NCI-H146 treated with DMSO at 0.1 percent for 48 hours (cell line): ENCODE results near the gene JMJD1C.

Experiments used
- DNase-seq: peaks from one replicate; lab custom pipeline; 2025; ENCODE audit not compliant: unreplicated experiment; lab: John Stamatoyannopoulos, UW

JMJD1C gene

DNA sequence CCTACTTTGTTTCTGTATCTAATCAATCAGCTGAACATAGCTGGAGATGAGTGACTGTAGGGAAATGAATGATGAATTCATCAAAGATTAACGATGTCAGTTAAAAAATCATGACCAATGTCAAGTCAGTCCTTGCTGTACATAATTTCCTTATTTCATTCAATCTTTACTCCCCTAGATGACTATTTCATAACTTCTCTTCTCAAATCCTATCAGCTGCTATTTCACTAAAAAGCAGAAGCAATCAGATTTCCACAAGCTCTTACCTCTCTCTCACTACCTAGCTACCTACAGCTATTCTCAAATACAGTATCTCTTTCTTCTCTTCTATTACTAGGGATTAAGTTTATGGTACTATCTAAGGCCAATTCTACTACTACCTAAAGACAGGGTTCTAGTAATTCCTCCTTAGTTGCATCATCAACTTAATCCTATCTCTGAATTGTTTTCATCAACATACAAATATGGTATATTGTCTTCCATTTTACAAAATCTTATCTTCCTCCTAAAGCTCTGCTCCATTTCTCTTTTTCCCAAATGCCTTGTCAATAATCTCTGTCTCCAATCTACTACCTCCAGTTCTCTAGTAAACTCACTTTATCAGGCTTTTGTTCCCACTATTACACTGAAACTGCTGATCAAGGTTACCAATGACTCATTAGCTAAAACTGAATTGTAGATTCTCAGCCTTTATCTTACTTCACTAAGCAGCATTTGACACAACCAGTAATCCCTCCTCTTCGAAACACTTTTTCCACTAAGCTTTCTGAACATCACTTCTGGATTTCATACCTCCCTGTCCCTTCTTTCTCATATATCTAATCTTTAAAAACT lies 28.4 kb downstream of the JMJD1C start:
- DNase-seq, result no peak

DNA sequence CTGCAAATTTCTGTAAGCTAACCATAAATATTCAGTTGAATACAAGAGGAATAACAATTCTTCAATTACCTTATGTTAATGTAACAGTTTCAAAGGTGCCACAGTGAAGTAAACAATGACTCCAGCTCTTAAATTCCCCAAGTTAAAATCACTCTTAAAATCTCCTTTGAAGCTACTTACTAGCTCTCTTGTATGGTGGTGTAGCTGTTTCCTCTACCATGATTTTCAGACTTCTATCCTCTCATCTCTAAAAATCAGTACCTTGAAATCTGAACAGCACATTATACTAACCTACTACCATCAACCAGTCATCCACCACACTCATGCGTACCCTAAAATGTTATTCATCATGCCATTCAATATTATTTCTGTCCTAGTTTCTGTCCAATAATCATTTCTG lies 29.6 kb downstream of the JMJD1C start:
- no peak for DNase-seq

DNA sequence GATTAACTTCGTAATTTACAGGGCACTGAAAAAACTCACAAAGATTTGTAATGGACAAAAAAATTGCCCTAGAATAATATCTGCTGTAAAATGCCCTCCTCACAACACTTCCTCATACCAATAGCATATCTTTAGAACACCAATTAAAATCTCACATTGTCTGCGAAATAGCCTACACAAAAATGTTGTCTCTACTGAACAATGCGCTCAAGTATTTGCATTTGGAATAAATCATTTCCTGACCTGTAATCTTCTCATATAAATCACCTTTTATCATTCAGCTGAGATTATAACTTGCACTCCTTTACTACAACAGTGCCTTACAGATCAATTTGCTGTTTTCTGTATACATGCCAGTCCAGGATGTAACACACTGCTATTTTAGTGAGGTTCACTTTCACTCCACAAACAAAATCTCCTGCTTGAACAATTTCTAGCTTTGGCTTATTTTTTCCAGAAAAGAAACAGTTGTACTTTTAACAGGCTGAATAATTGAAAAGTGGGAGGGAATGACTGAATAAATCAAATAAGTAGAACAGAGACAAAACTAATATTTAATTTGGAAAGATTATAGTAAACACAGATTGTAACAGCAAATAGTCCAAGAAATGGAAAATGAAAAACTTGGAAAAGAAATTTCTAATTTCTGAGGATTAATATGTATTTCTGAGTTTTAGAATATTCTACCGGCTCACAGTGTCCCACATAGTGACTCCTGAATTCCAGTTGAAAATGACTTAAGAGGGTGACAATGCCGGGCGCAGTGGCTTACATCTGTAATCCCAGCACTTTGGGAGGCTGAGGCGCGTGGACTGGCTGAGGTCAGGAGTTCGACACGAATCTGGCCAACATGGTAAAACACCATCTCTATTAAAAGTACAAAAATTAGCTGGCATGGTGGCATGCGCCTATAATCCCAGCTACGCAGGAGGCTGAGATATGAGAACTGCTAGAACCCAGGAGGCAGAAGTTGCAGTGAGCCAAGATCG lies 30.6 kb downstream of the JMJD1C start:
- DNase-seq, result no peak

DNA sequence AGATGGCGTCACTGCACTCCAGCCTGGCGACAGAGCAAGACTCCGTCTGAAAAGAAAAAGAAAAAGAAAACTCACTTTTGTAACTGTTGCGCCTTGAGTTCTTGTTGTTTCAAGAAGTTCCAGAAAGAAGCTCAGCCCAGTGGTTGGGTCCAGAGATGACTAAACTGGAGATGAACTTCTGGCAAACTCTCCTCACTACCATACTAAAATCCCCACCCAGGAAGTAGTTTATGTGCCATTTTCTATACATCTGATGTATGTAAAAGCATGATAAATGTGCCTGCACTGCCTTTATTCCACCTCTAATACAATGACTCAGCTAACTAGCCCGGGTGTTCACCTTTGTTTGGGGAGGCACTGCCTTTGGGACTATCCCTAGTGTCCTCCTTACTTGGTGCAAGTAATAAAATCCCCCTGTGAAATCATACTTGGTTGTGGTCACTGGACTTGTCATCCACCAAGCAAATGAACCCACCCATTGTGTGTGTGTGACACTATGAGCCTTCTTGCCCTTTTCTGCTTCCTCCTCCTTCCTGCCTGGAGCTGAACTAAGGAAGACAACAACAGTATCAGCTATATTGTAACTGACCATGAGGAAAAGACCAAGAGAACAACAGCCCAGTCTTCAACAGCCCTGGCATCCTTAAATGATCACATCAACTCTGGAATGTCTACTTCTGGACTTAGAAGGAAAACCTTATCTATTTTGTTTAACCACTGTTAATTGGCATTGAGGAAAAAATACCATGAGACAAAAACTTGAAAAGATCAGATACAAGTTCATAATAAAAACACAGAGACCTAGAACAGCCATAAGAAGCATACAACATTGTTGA lies 33.6 kb downstream of the JMJD1C start:
- DNase-seq, result no peak

DNA sequence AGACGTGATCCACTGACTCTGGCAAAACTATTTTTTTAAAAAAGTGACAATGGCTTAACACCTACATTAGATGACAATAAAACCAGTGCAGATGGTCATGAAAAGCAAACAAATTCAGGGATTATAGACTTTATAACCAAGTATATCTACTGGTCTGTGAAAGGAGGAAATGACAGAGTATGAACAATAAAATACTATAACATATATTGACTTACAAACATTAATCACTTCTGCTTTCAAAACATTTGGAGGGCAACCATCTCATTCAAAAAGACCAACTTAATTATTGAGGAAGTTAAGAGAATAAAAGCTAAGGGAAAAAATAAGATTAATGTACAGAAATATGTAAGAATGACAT lies 34.8 kb downstream of the JMJD1C start:
- DNase-seq, result no peak

DNA sequence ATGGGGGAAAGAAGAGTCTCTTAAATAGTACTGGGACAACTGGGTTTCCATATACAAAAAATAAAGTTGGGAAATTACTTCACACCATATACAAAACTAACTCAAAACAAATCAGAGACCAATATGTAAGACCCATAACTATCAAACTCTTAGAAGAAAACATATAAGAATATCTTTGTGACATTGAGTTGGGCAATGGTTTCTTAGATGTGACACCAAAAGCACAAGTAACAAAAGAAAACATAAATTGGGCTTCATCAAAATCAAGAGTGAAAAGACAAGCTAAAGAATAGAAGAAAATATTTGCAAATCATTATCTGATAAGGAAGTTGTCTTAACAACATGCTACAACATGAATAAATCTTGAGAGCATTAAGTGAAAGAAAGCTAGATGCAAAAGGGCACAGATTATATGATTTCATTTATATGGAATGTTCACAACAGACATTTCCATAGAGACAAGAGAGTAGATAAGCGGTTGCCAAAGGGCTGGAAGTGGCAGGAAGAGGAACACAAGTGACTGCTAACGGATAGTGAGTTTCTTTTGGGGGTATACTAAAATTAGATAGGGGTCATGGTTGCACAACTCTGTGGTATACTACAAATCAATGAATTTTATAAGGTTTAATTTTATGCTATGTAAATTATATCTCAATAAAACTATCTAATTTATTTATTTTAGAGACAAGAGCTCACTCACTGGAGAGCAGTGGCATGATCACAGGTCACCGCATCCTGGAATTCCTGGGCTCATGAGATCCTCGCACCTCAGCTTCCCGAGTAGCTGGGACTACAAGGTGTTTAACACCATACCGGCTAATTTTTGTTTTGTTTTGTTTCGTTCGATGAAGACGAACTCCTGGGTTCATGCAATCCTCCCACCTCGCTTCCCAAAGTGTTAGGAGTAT lies 35.4 kb downstream of the JMJD1C start:
- peak; percentile 1 for DNase-seq

DNA sequence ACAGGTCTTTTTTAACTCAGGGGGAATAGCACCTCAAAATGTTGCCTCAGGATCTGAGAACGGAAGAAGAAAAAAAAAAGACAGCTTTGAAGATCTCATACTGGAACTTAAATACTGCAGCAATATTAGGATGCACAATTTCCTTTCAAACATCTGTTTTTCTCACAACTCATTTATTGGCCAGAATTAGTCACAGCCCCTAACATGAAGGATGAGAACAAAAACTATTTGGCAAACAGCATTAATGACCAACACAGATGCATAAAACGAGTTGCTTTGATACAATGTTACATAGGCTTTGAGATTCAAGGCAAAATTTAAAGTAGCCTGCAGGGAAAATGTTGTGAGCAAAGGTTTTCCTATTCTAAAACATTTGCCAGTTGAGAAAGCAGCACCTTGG lies 36.5 kb downstream of the JMJD1C start:
- no peak for DNase-seq

DNA sequence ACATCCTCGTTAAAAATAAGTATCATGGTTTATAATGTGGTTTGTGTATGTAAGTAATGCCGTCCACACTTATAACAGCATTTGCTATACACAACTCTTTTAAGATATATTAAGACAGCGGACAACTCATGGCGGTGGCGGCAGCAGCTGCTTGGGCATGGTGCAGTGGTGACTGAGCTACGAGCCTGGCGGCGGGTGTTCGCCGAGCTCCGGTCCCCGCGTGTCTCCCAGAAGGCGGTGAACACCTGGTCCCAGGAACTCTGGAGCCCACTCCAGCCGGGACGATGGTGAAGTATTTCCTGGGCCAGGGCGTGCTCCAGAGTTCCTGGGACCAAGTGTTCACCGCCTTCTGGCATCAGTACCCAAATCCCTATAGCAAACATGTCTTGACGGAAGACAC lies 38.8 kb downstream of the JMJD1C start:
- DNase-seq, result no peak

DNA sequence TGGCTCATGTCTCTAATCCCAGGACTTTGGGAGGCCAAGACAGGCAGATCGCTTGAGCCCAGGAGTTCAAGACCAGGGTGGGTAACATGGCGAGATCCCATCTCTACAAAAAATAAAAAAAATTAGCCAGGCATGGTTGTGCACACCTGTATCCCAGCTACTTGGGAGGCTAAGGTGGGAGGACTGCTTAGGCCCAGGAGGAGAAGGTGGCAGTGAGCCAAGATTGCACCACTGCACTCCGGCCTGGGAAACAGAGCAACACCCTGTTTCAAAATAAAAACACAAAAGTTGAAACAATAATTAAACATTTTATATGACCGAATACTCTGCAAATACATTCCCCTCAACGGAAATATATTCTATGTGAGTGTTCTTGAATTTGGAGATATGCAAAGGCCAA lies 40.3 kb downstream of the JMJD1C start:
- no peak for DNase-seq

DNA sequence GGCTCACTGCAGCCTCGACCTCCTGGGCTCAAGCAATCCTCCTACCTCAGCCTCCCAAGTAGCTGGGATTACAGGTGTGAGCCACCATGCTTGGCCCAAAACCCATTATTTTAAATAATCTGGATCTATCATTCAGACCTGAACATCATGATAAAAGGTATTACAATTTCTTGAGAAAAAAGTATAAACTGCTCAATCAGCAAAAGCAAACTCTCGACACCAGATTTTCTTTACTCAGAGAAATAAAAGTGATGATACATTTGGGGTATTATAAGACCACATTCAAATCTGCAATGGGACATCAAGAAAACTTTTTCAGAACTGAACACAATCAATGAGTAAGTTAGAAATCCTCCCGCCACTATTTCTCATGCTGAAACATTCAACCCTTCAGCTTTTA lies 41.2 kb downstream of the JMJD1C start:
- DNase-seq, result no peak

DNA sequence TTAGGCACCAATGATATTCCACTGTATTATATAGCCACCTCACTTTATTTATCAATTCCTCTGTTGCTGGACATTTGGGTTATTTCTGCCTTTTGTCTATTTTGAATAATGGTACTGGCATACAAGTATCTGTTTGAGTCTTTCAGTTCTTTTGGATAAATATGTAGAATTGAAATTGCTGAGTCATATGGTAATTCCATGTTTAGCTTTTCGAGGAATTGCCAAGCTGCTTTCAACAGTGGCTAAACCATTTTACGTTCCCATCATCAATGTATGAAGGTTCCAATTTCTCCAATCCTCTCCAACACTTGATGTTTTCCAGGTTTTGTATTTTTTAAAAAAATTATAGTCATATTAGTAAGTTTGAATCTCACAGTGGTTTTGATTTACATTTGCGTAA lies 42.3 kb downstream of the JMJD1C start:
- DNase-seq, result no peak

DNA sequence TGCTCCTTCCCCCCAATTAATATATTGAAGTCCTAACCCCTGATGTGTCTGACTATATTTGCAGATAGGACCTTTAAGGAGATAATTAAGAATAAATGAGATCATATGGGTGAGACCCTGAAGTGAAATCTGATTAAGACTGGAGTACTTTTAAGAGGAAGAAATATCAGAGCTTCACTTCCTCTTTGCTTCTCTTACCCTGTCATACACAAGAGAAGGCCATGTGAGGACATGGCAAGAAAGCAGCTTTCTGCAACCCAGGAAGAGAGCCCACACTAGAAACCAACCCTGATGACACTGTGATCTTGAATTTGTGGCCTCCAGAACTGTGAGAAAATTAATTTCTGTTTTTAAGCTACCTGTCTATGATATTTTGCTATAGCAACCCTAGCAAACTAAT lies 44.2 kb downstream of the JMJD1C start:
- no peak for DNase-seq

DNA sequence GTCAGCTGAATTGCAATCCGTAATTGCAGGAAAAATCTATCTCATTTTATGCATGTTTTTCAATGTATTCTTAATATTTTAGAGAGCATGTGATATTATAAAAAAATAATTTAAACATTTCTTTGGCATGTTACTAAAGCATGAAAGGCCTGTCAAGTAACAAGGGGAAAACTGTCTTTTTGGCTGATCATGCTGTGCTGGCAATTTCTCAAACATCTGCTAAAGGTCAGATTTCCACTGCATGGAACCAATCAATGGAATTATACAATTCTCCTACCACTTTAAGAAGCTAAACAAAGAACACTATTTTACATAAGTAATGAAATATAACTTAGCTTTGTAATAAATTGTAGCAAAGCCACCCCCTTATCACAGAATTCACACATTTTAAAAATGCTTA lies 49.4 kb downstream of the JMJD1C start:
- no peak for DNase-seq

DNA sequence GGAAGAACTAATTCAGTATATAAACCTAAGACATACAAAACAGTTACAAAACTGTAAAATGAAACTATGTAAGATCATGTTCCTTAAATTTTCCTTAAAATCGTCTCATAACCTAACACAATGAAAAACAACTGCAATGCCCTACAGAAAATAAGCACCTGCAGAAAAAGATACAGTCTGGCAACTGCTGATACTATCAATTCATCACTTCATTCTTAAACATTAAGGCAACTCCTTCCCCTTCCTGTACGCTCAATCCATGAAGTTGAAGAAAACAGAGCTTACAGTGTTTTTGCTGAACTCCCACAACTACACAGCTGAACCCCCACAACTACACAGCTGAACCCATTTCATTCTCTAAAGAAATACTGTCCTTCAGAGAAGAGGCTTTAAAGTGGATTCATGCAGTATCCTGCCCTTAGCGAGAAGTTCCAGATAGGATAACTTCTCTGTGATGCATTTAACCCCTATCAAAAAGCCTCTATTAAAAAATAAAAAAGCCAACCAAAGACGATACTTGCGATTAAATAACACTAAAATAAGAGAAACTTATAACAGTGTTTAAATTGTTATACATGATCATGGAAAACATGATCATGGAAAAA lies 50.0 kb downstream of the JMJD1C start:
- DNase-seq, result no peak

DNA sequence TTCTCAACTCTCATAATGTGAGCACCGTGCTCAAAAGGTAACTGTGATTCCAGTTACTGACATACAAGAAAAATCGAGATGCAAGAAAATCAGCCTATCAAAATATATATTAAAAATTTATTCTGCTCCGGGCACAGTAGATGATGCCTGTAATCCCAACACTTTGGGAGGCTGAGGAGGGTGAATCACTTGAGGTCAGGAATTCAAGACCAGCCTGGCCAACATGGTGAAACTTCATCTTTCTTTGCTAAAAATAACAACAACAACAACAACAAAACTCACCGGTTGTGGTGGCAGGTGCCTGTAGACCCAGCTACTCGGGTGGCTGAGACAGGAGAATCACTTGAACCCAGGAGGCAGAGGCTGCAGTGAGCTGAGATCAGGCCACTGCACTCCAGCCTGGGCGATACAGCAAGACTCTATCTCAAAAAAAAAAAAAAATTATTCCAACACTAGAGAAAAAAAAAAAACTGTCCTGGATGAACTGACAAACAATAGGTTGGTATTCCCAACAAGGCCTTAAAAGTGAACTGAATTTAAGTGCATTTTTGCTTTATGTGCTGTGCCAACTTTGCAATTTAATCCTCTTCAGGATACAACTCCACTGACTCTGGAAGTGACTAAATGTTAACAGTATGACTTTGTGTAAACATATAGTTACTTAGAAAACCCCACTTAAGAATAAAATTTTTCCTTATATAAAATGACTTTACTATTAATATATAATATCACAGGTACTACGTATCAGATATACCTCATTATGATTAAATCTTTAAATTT lies 51.1 kb downstream of the JMJD1C start:
- DNase-seq, result no peak

DNA sequence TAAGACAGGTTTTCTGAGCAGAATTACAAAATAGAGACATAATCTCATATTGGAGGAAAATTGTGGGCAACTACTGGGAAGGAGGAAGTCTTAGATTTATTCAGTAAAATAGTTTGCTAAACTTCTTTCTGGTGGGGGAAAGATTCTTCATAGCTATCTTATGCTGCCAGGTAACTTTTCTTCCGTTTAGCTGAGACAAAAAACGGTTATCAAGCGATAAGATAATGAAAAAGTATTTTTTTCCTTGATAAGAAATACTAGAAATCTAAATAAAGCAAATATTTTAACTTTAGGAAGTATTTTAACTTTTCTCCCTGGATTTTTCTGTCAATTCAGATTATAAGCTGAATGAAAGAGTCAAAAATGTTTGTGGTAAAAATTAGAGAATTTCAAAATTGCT lies 52.3 kb downstream of the JMJD1C start:
- DNase-seq, result no peak

DNA sequence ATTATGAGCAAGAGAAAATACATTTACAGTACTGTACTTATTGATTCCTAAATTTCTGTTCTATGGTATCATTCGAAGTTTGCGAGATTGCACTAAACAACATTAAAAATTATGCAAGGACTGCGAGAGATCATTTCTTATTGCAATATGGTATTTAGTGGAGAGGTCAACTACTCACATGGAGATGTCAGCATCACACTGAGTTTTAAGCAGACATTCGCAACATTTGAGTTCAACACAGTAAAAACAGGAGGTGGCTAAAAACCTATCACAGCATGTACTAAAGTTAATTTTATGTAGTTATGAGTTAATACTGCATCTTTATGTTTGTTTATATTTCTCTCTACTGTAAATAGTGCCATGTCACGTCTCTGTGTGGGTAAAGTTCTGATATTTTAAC lies 53.5 kb downstream of the JMJD1C start:
- DNase-seq, result no peak

DNA sequence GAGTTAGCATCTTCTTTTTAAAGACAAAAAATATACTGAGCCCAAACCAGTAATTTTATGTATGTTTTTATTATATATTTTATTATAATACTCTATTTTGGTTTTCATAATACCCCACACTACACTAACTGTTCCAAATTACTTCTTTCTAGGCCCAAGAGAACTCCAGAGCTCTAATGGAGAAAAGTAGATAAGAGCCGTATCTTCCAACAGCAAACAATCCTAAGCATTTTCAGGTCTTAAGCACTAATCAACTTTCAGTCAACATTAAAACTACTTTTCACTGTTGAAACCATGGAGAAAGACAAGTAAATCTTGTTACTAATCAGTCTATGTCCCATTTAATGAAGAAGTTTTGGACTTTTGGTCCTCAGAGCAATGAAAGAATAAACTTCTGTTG lies 55.1 kb downstream of the JMJD1C start:
- no peak for DNase-seq

DNA sequence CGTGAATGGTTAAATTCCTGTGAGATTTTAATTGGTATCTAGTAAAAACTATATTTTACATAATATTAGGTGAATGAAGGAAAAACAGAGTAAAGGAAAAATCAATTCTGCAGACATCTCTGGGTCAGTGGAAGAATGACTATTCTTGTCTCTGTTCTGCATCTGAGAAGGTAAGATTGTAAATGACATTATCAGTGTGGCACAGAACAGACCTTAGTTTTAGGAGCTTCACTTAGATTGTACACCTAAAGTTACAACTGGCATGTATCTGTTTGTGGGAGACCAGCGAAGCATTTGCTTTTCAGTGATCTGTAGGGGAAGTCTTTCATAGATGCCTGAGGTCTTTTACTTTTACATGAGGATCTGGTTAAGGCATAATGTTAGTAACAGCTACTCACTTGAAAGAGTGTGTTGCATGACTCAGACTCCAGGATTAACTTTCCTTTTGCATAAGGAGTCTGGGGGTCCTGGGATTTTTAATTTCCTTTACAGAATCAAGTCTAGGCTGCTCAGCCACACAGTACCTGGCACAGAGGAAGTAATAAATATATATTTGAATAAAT lies 56.2 kb downstream of the JMJD1C start:
- DNase-seq, result no peak
